ENCODE results near the gene SCN3B.

The SCN3B gene

GRCh38 chr11:123611698-123612097 lies 42.7 kb downstream of the SCN3B start:
- no peak overlapping the region for H3K27ac ChIP-seq
- TF ChIP-seq CTCF (conservative IDR thresholded peaks at IDR 0.05; ENCODE audit: low read depth), result no peak
- CTCF ChIA-PET, result interaction anchor here (0.6 to 0.7 kb wide), 3 partner anchors 31 to 132 kb away, joined by 3 to 4 read pairs (median 4); no protein-coding TSS in a partner anchor
- POLR2A ChIA-PET (ENCODE audit: low non-redundant PET), result no interaction called here
- no peak for DNase-seq (ENCODE audit: low spot score)

GRCh38 chr11:123608945-123609344 lies 45.5 kb downstream of the SCN3B start:
- H3K27ac ChIP-seq, result no peak overlapping the region
- TF ChIP-seq CTCF (conservative IDR thresholded peaks at IDR 0.05; ENCODE audit: low read depth), result no peak
- DNase-seq (ENCODE audit: low spot score), result no peak
- POLR2A ChIA-PET (ENCODE audit: low non-redundant PET), result no interaction called here
- CTCF ChIA-PET, result no interaction called here

DNA sequence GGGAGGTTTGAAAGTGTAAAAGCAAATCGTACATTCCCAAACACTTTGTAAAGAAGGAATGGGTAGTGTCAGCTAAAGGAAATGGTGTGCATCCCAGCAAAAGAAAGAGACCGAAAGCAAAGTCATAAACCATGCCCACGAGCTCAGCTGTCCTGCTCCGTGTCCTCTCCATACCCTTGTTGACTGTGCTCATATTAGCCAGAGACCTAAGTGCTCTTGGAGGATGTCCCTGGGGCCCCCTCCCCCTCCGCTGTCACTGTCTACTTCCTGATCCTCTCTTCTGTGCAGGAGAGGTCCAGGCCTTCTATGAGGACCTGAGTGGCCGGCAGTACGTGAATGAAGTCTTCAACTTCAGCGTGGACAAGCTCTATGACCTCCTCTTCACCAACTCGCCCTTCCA lies 46.1 kb downstream of the SCN3B start:
- ChIA-PET CTCF (no interaction called here), POLR2A (ENCODE audit: low non-redundant PET) (no interaction called here)
- TF ChIP-seq CTCF (conservative IDR thresholded peaks at IDR 0.05; ENCODE audit: low read depth), result no peak
- no peak for DNase-seq (ENCODE audit: low spot score)
- no peak overlapping the region for H3K27ac ChIP-seq

DNA sequence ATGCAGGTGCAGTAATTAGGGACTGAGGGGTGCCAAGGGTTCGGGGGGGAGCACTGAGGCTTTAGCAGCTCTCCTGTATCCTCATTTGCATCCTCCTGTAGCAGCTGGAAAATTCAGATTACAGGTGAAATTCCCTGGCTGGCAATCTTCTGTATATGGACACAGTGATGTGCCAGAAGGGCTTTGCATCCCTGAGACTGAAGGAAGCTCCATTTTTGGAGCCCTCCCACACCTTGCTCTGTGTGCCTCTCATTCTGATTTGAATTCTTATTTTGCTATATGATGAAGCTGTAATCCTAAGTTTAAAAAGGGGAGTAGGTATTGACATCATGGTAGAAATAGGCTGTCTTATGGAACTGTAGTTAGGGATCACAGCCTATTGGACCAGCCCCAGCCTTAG lies 46.6 kb downstream of the SCN3B start:
- ChIA-PET POLR2A (ENCODE audit: low non-redundant PET) (no interaction called here), CTCF (interaction anchor here (2.2 kb wide), 1 partner anchor 27 kb away, joined by 7 read pairs; no protein-coding TSS in a partner anchor)
- DNase-seq (ENCODE audit: low spot score), result no peak
- no peak overlapping the region for H3K27ac ChIP-seq
- no peak for TF ChIP-seq CTCF (conservative IDR thresholded peaks at IDR 0.05; ENCODE audit: low read depth)

GRCh38 chr11:123603666-123604065 lies 50.8 kb downstream of the SCN3B start:
- no peak for DNase-seq (ENCODE audit: low spot score)
- CTCF ChIA-PET, result no interaction called here
- no peak overlapping the region for H3K27ac ChIP-seq
- TF ChIP-seq CTCF (conservative IDR thresholded peaks at IDR 0.05; ENCODE audit: low read depth), result no peak
- POLR2A ChIA-PET (ENCODE audit: low non-redundant PET), result no interaction called here

DNA sequence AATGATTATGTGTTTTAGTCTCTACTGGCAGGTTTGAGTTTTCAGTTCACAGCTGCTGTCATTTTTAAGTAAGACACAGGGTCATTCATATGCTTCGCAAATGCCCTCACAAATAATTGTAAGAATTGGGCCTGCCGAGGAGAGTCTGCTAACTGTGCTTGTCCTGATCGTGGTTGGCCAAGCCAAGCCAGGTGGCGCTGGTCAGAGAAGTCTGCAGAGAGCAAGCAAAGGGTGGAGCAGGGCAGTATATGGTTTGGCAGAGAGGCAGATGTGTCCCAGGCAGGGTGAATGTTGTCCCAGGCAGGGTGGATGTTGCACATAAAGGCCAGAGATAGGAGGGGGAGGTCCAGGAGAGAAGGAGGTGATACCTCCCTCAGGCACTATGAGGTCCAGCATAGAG lies 52.7 kb downstream of the SCN3B start:
- ChIA-PET POLR2A (ENCODE audit: low non-redundant PET) (no interaction called here), CTCF (no interaction called here)
- no peak overlapping the region for H3K27ac ChIP-seq
- TF ChIP-seq CTCF (conservative IDR thresholded peaks at IDR 0.05; ENCODE audit: low read depth), result no peak
- no peak for DNase-seq (ENCODE audit: low spot score)

DNA sequence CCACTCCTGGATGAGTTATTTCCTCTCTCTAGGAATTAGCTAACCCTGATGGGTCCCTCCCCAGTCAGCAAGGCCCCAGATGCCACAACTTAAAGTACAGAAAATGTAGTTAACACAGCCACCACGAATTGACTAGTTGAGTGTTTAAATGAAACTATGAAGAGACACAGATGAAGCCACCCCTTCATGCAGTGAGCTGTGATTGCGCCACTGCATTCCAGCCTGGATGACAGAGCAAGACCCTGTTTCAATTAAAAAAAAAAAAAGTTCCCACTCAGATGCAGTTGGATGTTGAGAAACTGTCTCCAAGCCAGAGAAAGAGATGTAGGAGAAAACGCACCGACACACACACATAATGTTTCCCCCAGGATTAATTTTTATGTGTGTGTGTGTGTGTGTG lies 53.3 kb downstream of the SCN3B start:
- no peak for TF ChIP-seq CTCF (conservative IDR thresholded peaks at IDR 0.05; ENCODE audit: low read depth)
- no peak overlapping the region for H3K27ac ChIP-seq
- DNase-seq (ENCODE audit: low spot score), result no peak
- POLR2A ChIA-PET (ENCODE audit: low non-redundant PET), result no interaction called here
- CTCF ChIA-PET, result no interaction called here

All from RWPE1 (cell line).